T1000 (cell line): ENCODE data around the gene SLC45A2.

ENCODE experiments used
- DNase-seq: peaks from one replicate; lab custom pipeline; 2025; ENCODE audit warnings: mixed read lengths; lab: John Stamatoyannopoulos, UW

The SLC45A2 gene

GRCh38 chr5:34007201-34007620 is 22.7 kb upstream of the SLC45A2 start:
- no peak for DNase-seq

GRCh38 chr5:34005681-34006080 is 21.2 kb upstream of the SLC45A2 start:
- DNase-seq, result no peak

- DNase-seq, result no peak
Observed at GRCh38 chr5:34005211-34005610, 20.7 kb upstream of the SLC45A2 start.

- no peak for DNase-seq
Observed at GRCh38 chr5:34003941-34004340, 19.4 kb upstream of the SLC45A2 start.

GRCh38 chr5:34002629-34003328 is 18.3 kb upstream of the SLC45A2 start:
- DNase-seq, result no peak

- no peak for DNase-seq
Observed at GRCh38 chr5:34001241-34001841, 16.8 kb upstream of the SLC45A2 start.

GRCh38 chr5:33999978-34000377 is 15.5 kb upstream of the SLC45A2 start:
- no peak for DNase-seq

GRCh38 chr5:33997331-33997983 is 13.0 kb upstream of the SLC45A2 start:
- peak; percentile 34 for DNase-seq

- DNase-seq, result no peak
Observed at GRCh38 chr5:33995865-33996264, 11.4 kb upstream of the SLC45A2 start.

GRCh38 chr5:33994845-33995244 is 10.4 kb upstream of the SLC45A2 start:
- no peak for DNase-seq

- no peak for DNase-seq
Observed at GRCh38 chr5:33992864-33993263, 8.4 kb upstream of the SLC45A2 start.

- DNase-seq, result no peak
Observed at GRCh38 chr5:33985447-33985846, 954 bp upstream of the SLC45A2 start.

GRCh38 chr5:33984178-33984577 is 315 bp downstream of the SLC45A2 start:
- DNase-seq, result no peak

GRCh38 chr5:33981408-33982162 is 2.9 kb downstream of the SLC45A2 start:
- DNase-seq, result no peak

GRCh38 chr5:33980030-33980429 is 4.5 kb downstream of the SLC45A2 start:
- DNase-seq, result no peak

GRCh38 chr5:33978306-33978705 is 6.2 kb downstream of the SLC45A2 start:
- no peak for DNase-seq

GRCh38 chr5:33976307-33976706 is 8.2 kb downstream of the SLC45A2 start:
- DNase-seq, result no peak

- no peak for DNase-seq
Observed at GRCh38 chr5:33975852-33976251, 8.6 kb downstream of the SLC45A2 start.

GRCh38 chr5:33973271-33973670 is 11.2 kb downstream of the SLC45A2 start:
- DNase-seq, result no peak

GRCh38 chr5:33969572-33970452 is 14.7 kb downstream of the SLC45A2 start:
- peak; percentile 3 for DNase-seq

- DNase-seq, result no peak
Observed at GRCh38 chr5:33968211-33969005, 16.1 kb downstream of the SLC45A2 start.
